ENCODE measurements around the gene SPEM2. TPM values are rescaled to one million over a fixed set of nuclear protein-coding genes. Genes with fewer than 3 reads are reported as not detected.

Gene SPEM2
- total RNA-seq, 6 experiments from 2014 or later: not detected

DNA sequence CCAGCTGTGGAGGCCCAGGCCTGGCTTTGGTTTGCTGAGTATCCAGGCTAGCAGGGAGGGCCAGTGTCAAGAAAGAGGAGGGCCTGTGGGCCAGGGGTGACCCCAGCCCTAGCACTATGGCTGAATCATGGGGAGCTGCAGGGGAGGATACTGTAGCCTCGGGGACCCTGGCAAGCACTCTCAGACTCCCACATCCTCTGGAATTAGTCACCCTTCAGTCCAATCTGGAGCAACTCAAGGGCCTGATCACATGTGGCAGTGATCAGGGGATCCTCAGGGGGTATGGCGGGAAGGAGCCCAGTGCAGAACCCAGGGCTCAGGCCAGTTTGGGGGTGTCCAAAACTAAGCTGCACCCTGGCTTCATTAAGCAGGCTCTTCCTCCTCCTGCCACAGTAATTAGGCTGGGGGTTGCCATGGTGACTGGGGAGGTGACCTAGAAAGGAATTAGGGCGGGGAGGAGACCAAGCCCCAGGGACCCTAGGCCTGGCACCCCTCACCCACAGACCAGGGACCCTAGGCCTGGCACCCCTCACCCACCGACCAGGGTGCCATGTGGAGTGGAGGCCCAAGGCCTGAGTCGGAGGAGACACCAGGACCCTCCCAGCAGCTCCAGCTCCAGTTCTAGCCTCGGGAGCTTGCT, 11.9 kb upstream of the SPEM2 start:
- peak; percentile 70 for DNase-seq
- H3K27me3 Mint-ChIP-seq (ENCODE audit: insufficient read depth): peaks cover 4% of the 10 kb centered on the region
- H3K36me3 Mint-ChIP-seq (ENCODE audit: low read depth): peaks cover 32% of the 10 kb centered on the region
- H3K9me3 Mint-ChIP-seq: no peaks in the 10 kb centered on the region
- H3K4me3 Mint-ChIP-seq: no peak overlapping the region
- H3K27ac Mint-ChIP-seq: peak overlapping the region; percentile 65
- H3K4me1 Mint-ChIP-seq (ENCODE audit: low read depth): peaks cover 16% of the 10 kb centered on the region
- no peak for TF ChIP-seq CTCF (IDR thresholded peaks at IDR 0.05)

DNA sequence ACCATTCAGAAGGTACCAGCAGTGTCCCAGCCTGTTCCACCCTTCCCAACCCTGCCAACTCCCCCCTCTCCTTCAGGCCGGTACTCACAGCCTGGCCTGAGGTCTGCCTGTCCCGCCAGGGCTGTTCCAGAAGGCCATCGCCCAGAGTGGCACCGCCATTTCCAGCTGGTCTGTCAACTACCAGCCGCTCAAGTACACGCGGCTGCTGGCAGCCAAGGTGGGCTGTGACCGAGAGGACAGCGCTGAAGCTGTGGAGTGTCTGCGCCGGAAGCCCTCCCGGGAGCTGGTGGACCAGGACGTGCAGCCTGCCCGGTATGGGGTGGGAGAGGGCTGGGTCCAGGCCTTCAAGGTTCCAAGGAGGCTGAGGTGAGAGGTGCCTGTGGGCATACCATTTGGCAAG, 10.6 kb upstream of the SPEM2 start:
- Mint-ChIP-seq H3K36me3 (ENCODE audit: low read depth) (peaks cover 21% of the 10 kb centered on the region), H3K27me3 (ENCODE audit: insufficient read depth) (peaks cover 5% of the 10 kb centered on the region), H3K9me3 (no peaks in the 10 kb centered on the region), H3K4me1 (ENCODE audit: low read depth) (peaks cover 16% of the 10 kb centered on the region), H3K4me3 (no peak overlapping the region), H3K27ac (no peak overlapping the region)
- no peak for TF ChIP-seq CTCF (IDR thresholded peaks at IDR 0.05)
- no peak for DNase-seq

DNA sequence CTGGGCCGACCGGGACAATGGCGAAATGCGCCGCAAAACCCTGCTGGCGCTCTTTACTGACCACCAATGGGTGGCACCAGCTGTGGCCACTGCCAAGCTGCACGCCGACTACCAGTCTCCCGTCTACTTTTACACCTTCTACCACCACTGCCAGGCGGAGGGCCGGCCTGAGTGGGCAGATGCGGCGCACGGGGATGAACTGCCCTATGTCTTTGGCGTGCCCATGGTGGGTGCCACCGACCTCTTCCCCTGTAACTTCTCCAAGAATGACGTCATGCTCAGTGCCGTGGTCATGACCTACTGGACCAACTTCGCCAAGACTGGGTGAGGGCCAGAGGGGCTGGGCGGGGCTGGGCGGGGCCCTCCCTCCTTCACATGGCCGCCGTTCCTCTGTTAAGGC, 9.6 kb upstream of the SPEM2 start:
- Mint-ChIP-seq H3K9me3 (no peaks in the 10 kb centered on the region), H3K4me3 (no peak overlapping the region), H3K4me1 (ENCODE audit: low read depth) (peaks cover 16% of the 10 kb centered on the region), H3K36me3 (ENCODE audit: low read depth) (peaks cover 15% of the 10 kb centered on the region), H3K27ac (no peak overlapping the region), H3K27me3 (ENCODE audit: insufficient read depth) (peaks cover 5% of the 10 kb centered on the region; the same call in 1 of the 2 replicates)
- TF ChIP-seq CTCF (IDR thresholded peaks at IDR 0.05): no peak
- DNase-seq: no peak

DNA sequence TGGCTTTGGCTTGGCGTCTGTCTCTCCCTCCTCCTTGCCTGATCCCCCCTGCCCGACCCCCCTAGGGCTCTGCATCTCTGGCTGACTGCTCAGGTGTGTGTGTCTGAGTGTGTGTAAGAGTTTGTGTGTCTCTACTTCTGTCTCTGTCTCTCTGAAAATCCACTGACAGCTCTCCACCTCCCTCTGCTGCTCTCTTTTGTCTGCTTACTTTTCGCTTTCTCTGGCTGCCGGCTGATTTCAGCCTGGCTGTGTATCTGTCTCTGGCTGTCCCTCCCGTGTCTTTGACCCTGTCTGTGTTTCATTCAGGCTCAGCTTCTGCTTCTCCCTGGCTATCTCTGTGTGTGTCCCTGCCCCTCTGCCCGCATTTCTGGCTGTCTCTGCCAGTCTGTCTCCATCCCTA, 9.1 kb upstream of the SPEM2 start:
- Mint-ChIP-seq H3K4me1 (ENCODE audit: low read depth) (peaks cover 16% of the 10 kb centered on the region), H3K36me3 (ENCODE audit: low read depth) (peaks cover 15% of the 10 kb centered on the region), H3K27ac (no peak overlapping the region), H3K4me3 (no peak overlapping the region), H3K9me3 (no peaks in the 10 kb centered on the region), H3K27me3 (ENCODE audit: insufficient read depth) (peaks cover 5% of the 10 kb centered on the region; the same call in 1 of the 2 replicates)
- no peak for DNase-seq
- no peak for TF ChIP-seq CTCF (IDR thresholded peaks at IDR 0.05)

GRCh38 chr17:7417056-7417655, 8.3 kb upstream of the SPEM2 start:
- Mint-ChIP-seq H3K27me3 (ENCODE audit: insufficient read depth) (peaks cover 4% of the 10 kb centered on the region; the same call in 1 of the 2 replicates), H3K9me3 (no peaks in the 10 kb centered on the region), H3K36me3 (ENCODE audit: low read depth) (peaks cover 15% of the 10 kb centered on the region), H3K4me3 (no peak overlapping the region), H3K4me1 (ENCODE audit: low read depth) (peaks cover 14% of the 10 kb centered on the region), H3K27ac (no peak overlapping the region)
- no peak for DNase-seq
- TF ChIP-seq CTCF (IDR thresholded peaks at IDR 0.05): no peak
